ENCODE data around the gene ABCB8.

GRCh38 chr7:151001546-151001945 is 26.7 kb upstream of the ABCB8 start:
- TF ChIP-seq, protein P1, sequence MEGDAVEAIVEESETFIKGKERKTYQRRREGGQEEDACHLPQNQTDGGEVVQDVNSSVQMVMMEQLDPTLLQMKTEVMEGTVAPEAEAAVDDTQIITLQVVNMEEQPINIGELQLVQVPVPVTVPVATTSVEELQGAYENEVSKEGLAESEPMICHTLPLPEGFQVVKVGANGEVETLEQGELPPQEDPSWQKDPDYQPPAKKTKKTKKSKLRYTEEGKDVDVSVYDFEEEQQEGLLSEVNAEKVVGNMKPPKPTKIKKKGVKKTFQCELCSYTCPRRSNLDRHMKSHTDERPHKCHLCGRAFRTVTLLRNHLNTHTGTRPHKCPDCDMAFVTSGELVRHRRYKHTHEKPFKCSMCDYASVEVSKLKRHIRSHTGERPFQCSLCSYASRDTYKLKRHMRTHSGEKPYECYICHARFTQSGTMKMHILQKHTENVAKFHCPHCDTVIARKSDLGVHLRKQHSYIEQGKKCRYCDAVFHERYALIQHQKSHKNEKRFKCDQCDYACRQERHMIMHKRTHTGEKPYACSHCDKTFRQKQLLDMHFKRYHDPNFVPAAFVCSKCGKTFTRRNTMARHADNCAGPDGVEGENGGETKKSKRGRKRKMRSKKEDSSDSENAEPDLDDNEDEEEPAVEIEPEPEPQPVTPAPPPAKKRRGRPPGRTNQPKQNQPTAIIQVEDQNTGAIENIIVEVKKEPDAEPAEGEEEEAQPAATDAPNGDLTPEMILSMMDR (conservative IDR thresholded peaks at IDR 0.05) = no peak
- TF ChIP-seq ZFX (IDR thresholded peaks at IDR 0.05) = no peak

Data from C4-2B (cell line).